Activated CD8-positive, alpha-beta memory T cell treated with anti-CD3 and anti-CD28 coated beads, Interleukin-2, amount 50 U/mL, for 1 hour (primary cell): Measurements from ENCODE around the gene TMEM74B.

Experiments
- DNase-seq: peaks from one replicate; pipeline ENCODE4 v3.0.0-alpha.2; 2020; ENCODE audit errors: extremely low read depth

The TMEM74B gene

GRCh38 chr20:1144401-1145172 is 40.2 kb downstream of the TMEM74B start:
- DNase-seq = no peak

GRCh38 chr20:1137236-1137635 is 47.5 kb downstream of the TMEM74B start:
- DNase-seq = no peak

- no peak for DNase-seq
Measured at GRCh38 chr20:1134836-1135235, 49.9 kb downstream of the TMEM74B start.

- DNase-seq = no peak
Measured at GRCh38 chr20:1134355-1134754, 50.4 kb downstream of the TMEM74B start.

GRCh38 chr20:1131354-1131753 is 53.4 kb downstream of the TMEM74B start:
- DNase-seq = no peak

GRCh38 chr20:1130847-1131246 is 53.9 kb downstream of the TMEM74B start:
- DNase-seq = no peak
